Measurements from ENCODE around the gene POU2F2.
A peak's percentile ranks its signal among the peaks of the same experiment; 100 is the strongest.
"Not testable (repeated sequence)": the region's sequence is repeated elsewhere in the genome, so short reads cannot be mapped to it uniquely, and the experiment has no call there.

POU2F2 gene

DNA sequence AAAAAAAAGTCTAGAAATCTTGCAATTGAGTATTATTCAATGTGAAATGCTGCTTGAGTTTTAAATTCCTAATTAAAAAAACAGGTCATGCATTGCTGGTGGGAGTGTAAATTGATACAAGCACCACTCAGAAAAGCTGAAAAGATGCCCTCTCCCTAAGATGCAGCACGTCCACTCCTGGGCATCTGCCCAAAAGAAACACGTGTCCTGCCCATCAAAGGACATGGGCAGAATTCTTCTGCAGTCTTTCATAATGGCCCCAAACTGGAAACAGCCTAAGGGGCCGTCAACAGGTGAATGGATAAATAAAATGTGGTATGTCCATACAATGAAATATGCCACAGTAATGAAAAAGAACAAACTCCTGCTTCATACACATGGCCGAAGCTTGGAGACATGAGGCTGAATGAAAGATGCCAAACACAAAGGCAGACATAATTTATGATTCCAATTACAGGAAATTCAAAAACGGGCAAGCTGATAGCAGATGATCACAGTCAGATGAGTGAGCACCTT lies 7.8 kb downstream of the POU2F2 start:
- no peak for DNase-seq

DNA sequence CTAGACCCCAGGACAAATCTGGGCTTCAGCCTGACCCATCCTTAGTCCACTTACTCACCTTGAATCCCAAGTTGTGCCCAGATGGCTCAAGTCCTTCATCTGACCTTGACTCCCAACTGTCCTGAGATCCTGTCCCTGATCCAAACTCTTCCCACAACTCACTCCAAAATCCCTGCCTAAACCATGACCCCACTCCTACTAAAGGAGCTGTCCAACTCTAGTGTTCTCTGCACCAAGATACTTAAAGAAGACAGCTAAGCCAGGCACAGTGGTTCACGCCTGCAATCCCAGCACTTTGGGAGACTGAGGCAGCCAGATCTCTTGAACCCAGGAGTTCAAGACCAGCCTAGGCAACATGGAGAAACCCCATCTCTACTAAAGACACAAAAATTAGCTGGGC lies 8.5 kb downstream of the POU2F2 start:
- DNase-seq: no peak

DNA sequence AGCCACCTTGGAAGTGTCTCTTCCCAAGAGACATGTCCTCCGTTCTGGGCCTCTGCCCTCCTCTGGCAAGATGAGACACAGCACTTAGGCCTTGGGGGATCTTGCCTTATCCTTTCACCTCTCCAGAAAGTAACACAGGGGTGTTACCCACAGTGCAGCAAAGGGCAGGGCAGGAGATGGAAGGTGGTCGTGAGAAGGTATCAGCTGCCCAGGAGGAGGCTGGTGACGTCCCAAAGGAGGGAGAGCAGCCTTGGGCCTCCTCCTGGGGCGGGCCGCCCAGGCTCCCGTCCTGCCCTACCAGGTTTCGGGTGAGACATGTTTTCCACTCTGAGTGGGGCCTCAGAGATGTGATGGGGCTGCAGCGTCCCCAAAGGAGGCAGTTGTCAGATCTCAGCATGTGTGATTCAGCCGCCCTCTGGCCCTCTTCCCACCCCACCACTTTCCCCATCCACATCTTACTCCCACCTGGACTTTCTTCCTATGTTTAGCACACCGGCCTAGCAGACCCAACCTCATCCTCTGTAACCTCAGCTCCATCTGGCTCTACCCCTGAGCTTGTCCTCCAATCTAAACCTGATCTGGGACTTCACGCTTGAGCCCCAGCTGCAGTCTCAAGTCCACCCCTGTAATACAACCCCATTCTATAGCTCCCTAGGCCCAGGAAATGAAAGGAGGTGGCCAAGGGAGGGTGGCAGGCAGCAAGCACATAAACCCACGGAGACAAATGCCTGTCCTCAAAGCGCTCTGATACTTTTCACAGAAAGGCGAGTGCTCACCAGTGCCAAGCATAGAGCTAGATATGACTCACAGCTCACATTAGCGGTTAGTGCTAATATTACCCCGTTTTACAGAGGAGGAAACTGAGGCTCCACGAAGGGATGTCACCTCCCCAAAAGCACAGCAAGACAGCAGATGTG lies 9.3 kb downstream of the POU2F2 start:
- DNase-seq: peak; percentile 48

DNA sequence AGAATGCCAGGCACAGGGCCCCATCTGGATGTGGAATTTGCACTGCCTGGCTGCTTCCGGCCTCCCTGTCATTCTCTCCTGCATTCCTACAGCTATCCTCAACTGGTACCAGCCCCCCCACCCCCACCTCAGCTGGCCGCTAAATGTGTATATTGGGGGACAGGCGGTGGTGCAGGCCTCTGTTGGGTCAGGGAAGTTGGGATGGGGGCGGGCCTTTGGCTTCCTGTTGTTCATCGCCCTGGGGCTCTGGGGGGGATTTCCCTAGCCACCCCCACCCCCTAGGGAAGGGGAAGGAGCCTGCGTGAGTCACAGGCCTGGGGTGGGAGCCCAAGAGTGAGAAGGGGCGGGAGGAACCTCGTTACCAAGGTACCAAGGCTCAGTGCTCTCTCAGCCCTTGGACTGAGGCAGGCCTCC lies 10.6 kb downstream of the POU2F2 start:
- peak; percentile 70 for DNase-seq

DNA sequence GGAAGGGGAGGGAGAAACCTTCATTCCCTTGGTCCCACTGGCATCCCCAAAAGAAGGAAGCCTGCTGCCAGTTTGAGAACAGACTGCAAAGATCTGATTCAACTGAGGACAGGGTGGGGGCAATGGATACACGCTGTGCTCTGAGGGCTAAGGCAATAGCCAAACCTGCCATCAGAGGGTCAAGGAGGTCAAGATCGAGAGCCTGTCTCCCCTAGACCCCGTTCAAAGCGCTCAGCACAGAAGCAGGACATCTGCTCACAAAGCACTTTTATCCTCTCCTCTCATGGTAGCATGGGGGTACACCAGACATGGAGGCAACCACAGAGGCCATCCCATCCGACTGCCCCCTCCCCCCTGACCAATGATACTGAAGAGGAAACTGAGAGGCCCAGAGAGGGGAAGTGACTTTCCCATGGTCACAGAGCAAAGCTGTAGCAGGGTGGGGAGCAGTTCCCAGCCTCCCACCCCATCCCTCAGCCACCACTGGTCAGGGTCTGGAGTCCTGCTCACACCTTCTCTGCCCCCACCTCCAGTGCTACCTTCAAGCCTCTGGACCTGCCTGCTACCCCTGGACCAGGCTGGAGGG lies 11.1 kb downstream of the POU2F2 start:
- DNase-seq: no peak

DNA sequence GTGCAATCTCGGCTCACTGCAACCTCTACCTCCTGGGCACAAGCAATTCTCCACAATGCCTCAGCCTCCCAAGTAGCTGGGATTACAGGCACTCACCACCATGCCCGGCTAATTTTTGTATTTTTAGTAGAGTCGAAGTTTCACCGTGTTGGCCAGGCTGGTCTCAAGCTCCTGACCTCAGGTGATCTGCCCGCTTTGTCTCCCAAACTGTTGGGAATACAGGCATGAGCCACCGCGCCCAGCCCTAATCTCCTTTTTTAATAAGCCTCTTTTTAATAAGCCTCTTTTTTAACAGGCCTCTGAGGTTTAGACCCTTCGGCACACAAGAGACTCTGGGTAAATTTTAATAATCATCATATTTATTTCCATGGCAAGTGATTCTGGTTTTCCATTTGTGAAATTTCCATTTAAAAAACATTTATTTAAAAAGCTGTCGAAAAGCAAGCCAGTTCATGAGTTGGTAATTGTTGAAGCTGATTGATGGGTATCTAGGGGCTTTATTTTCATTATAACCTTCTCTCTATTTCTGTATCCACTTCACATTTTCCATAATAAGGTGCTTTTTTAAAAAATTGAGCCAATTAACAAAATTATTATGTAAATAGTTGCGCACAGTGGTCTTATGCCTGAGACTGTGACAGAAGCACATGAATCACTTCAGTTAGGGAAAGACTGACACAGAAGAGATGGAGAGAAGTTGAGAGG lies 11.8 kb downstream of the POU2F2 start:
- no peak for DNase-seq

DNA sequence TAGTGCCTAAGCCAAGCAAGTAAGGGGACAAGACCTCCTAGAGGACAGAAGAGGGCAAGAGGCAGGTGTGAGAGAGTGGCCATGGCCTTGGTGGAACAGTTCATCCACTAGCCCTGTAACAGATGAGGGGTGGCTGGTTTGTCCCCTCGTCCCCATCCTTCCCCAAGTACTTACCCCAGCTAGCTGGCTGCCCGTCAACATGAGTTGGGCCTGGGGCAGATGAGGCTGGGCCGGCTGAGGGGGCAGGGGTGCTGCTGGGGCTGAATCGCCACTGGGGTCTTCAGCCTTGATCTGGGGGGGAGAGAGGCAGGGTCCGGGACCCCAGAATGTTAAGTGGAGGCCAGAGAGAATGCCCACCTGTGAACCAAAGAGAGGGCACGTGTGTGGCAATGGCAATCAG lies 15.2 kb downstream of the POU2F2 start:
- no peak for DNase-seq

DNA sequence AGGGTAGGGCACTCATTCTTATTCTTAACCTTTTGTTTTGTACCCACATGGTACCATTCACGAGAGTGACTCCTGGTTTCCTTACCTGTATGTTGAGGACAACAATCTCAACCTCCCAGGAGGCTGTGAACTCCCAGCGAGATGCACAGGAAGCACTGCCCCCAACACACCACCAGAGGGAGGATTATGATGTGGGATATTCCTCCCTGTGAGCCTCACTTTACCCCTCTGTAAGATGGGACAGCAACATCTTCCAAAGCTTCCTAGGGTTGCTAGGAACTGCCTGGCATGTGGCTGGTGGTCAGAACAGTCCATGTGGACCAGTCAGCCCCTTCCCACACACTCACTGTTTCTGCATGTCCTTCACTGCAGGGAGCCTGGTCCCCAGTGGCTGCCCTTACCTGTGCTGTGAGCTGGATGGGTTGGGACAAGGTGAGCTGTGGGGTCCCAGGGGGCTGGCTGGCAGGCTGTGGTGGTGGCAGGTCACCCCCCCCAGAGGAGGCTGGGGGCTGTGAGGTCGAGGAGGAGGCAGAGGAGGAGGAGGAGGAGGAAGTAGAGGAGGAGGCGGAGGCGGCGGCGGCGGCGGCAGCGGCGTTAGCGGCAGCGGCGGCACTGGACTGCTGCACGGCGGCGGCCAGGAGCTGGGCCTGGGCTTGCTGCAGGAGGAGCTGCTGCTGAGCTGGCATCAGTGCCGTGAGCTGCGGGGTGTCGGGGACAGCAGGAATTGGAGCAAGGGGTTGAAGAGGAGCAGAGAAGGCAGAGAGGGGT lies 15.8 kb downstream of the POU2F2 start:
- no peak for DNase-seq

DNA sequence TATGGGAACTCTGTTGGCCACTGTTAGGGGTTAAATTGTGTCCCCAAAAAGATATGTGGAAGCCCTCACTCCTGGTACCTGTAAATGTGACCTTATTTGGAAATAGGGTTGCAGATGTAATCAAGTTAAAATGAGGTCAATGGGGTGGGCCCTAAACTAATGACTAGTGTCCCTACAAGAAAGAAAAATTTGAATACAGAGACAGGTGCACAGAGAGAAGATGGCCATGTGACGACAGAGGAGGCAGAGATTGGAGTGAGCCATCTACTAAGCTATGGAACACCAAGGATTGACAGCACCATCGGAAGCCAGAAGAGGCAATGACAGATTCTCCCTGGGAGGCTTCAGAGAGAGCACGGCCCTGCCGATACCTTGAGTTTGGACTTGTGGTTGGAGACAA lies 16.5 kb downstream of the POU2F2 start:
- DNase-seq: no peak

DNA sequence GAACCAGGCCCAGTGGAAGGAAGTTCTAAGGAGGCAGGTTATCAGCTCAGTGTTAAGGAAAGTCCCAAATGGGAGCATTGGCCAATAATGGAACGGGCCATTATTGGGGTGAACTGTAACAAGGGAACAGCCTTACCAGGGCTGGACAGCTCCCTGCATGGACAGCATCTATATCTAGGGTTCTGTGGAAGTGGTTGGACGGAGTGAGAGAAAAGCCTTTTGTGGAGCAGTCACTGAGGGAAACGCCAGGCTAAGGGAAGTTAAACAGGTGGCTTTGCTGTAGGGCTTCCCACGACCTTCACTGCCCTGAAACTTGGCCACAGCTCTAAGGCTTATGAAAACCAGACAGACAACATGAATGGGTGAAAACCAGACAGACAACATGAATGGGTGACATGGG lies 17.0 kb downstream of the POU2F2 start:
- no peak for DNase-seq

DNA sequence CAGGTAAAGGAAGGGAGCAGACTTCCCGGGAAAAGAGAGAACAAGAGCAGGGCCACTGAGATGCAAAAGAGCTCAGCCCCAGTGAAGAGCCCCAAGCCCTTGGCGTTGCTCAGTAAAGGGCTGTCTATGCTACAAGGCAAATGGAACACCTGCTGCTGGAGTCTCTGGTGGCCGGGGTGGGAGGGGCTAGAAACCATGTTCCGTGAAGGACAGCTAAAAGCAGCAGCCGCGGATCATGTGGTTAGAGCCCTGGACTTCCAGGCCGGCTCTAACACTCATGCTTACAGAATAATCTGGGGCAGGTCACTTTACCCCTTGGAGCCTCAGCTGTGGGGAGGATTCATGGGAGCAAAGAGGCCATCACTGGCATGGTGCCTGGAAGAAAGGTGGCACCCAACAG lies 17.8 kb downstream of the POU2F2 start:
- DNase-seq: no peak

DNA sequence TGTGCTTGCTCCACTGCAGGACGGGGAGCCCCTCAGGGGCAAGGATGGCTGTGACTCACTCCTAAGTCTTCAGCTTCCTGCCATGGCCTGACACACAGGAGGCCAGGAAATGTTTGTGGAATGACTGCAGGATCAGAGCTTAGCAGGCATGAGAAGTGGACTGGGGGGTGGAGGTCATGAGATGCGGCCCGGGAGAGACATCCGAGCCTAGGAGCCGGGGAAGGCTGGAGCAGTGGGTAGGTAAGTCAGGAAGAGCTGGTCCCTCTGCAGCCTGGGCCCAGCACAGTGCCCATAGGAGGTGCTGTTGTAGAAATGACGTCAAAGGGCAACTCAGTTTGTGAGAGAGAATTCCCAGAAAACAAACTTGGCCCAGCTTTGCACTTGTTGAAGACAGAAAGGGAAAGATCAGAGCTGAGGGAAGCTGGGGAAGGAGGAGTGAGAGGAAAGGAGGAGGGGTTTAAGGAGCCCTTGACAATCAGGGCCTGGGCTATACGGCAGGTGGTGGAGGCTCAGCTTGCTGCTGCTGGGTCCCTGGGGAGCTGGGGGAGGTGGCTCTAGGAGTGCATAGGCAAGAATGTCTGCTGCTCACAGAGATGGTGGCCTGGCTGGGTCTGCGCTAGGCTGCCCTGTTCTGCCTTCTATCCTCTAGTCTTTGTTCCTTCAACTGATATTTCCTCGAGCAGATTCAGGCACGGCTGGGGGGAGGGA lies 18.5 kb downstream of the POU2F2 start:
- no peak for DNase-seq

DNA sequence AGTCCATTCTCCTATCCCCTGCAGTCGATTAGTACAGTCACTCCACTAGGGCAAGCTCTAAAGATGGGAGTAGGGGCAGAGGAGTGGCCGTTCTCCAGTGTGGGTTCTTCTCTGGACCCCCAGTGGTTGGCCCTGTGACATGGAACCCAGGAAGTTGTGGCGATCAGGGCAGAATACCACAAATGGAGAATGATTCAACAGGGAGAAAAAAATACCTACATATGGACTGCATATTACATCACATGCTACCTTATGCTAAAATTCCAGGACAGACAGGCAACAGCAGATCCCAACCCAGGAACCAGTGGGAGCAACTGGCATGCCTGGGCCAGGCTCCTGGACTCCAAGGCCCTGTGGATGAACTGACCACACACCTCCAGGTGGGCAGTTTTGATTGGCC lies 20.4 kb downstream of the POU2F2 start:
- no peak for DNase-seq

DNA sequence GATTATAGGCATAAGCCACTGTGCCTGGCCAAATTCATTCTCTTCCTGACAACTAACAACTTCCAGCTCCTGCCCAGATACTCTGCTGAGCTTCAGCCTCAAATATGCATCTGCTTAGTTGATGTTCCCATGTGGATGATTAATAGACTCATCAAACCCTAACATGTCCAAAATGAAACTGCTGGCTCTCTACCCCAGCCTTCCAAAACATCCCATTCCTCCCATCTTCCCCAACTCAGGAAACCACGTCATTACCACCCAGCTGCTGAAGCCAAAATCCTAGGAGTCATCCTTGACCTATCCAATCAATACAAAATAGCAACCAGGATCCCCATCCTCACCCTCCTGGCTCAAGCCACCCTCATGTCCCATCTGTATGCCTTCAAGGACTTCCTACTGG lies 20.9 kb downstream of the POU2F2 start:
- DNase-seq: no peak

DNA sequence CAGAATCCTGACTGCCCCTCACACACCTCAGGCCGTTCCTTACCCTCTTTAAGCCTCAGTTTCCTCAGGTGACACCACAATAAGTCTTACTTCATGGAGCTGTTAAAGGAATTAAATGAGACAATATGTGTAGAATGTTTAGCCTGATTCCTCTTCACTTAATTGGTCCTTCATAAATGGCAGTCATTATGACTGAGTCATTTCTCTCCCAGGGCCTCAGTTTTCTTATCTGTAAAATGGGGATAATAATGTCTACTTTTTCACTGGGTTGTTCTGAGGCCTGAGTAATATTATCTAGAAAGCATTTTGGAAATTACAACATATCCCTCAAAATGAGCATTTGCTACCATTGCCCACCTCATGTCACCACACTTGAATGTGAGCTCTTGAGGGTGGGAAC lies 21.6 kb downstream of the POU2F2 start:
- DNase-seq: no peak

DNA sequence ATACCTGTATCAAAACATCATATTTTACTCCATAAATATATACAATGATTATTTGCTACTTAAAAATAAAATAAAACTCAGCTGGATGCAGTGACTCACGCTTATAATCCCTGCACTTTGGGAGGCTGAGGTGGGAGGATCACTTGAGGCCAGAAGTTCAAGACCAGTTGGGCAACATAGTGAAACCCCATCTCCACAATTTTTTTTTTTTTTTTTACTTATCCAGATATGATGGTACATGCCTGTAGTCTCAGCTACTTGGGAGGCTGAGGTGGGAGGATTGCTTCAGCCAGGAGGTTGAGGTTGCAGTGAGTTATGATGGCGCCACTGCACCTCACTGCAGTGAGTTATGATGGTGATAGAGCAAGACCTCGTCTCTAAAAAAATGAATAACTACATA lies 22.4 kb downstream of the POU2F2 start:
- no peak for DNase-seq

DNA sequence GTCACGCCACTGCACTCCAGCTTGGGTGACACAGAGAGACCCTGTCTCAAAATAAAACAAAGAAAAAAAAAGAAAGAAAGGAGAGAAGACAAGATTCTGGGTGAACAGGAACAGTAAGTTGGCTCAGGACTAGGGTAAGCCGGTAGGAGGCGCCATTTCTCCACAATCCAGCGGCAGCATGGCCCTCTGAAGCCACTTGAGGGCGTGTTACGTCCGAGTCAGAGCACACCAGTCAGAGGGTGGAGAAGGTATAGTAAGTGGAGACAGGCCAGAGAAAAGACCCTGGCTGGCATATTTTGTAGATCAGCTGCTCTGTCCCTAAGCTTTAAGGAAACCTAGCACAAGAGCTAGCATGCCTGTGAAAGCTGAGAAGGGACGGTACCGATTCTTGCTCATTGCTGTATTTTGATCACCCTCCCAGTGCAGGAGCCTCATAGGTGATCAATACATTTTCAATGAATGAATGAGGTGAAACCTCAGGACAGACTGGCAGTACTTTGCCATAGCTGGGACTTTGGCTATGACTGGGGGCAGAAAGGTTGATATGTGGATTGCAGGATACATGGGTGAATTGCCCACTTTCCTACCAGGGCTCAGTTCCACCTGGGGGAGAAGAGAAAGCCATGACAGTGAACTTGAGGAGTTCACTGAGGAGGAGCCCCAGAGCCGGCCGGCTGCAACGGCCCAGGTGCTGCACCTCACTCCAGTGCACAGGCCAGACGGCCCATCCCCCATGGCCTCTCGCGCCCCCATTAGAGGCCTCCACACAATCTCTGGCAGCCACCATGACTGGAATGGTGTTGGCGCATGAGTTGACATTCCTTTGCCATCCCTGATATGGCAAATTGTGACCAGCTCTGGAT lies 23.5 kb downstream of the POU2F2 start:
- DNase-seq: peak; percentile 91

DNA sequence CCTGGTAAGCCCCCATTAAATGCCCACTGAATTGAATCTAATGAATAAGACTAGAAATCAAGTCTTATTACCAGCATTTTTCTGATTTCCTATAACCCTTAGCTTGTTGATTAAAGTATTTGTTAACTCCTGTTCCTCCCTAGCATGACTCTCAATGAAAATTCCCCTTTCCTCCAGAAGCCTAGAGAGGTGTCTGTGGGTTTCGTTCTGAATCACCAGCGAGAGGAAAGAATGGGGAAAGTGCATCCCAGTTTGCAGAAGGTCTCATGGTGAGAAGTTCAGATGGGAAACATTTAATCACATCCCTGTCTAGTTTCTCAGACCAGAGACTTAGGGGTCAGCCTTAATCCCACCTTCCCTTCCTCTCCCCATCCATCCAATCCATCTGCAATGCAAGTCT lies 26.9 kb downstream of the POU2F2 start:
- DNase-seq: no peak

DNA sequence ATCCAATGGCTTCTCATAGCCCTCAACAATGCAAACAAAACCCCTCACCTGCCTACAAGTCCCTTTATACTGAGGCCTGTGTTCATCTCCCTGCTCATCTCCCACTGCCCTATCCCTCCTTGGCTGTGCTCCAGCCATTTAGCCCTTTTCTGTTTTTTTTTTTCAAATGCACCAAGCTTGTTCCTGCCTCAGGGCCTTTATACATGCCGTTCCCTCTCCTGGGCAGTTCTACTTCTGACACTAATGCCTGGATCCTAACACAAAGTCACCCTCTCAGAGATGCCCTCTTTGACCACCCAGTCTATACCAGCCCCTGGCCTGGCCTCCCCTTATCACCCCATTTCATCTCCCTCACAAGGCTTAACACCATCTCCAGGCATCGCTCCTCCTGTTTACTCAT lies 29.4 kb downstream of the POU2F2 start:
- DNase-seq: no peak

DNA sequence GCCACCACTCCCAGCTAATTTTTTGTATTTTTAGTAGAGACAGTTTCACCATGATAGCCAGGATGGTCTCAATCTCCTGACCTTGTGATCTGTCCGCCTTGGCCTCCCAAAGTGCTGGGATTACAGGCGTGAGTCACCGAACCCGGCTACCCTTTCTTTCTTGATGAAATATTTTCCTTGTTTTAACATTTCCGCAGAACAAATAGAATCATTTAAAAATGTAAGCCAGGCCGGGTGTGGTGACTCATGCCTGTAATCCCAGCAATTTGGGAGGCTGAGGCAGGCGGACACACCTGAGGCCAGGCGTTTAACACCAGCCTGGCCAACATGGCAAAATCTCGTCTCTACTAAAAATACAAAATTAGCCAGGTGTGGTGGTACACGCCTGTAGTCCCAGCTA lies 32.0 kb downstream of the POU2F2 start:
- not testable (repeated sequence) for DNase-seq

DNA sequence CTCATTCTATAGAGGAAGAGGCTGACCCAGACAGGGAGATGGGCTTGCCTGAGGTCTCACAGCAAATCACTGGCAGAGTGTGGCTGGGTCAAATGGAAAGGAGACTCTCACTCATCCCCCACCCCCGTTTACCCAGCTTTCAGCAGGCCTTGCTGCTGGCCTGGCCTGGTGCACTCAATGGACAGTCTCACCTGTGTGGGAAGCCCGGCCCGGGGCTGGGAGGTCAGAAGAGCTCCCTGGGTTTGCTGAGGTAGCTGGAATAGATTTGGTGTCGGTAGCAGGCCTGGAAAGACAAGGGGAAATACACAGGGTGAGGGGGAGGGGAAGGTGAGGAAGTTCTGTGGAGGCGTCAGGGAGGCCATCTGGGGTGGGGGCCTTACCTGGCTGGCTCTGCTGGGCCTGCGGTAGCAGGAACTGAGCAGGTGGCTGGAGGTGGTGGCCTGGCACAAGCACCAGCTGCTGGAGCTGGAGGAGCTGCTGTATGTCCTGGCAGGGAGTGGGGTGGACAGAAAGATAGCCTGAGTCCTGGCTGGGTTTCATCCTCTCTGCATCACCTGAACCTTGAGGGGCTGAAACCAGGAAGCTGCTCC lies 32.8 kb downstream of the POU2F2 start:
- no peak for DNase-seq
